PC-9 (cell line): ENCODE data around the gene COL27A1. TPM values are rescaled to one million over a fixed set of nuclear protein-coding genes. Genes with fewer than 3 reads are reported as not detected.

ENCODE experiments used
- BruUV-seq: library from RNA; stranded (reverse); fragments of 400-500 nt; replicated peaks from 2 replicates; lab custom pipeline; 2021; lab: Mats Ljungman, UMichigan
- CTCF ChIA-PET: fragments of 300-600 bp; sonication (Branson Sonifier 250); formaldehyde crosslinking; loops from one replicate; lab custom pipeline; 2022; ENCODE audit warnings: antibody characterized with exemption; lab: Charles Lee
- POLR2A ChIA-PET: fragments of 300-600 bp; sonication (Branson Sonifier 250); formaldehyde crosslinking; loops from one replicate; lab custom pipeline; 2022; ENCODE audit warnings: antibody characterized with exemption; ENCODE audit not compliant: unreplicated experiment; lab: Charles Lee
- DNase-seq, 2 experiments: peaks; one replicate each; pipeline versions ENCODE4 v3.0.0 to v3.0.0-alpha.2; 2015 to 2022; ENCODE audit warnings: mixed read lengths in 1 of 2
- H2AFZ ChIP-seq: fragments of 200-600 bp; sonication (generic); 2 replicates; pipeline ENCODE4 v1.8.1; 2017; ENCODE audit warnings: antibody characterized with exemption
- H3F3A ChIP-seq: fragments of 200-600 bp; sonication (generic); 2 replicates; pipeline ENCODE4 v1.8.1; 2017; ENCODE audit warnings: antibody characterized with exemption, mild to moderate bottlenecking, low read depth; ENCODE audit not compliant: insufficient read depth
- H3K27ac ChIP-seq: fragments of 200-600 bp; sonication (generic); 2 replicates; pipeline ENCODE4 v1.6.1; 2016; ENCODE audit warnings: mixed run types
- H3K27me3 ChIP-seq: fragments of 200-600 bp; sonication (generic); 2 replicates; pipeline ENCODE4 v1.6.1; 2016; ENCODE audit warnings: low read depth, mixed run types; ENCODE audit not compliant: insufficient read depth
- H3K36me3 ChIP-seq: fragments of 200-600 bp; sonication (generic); 2 replicates; pipeline ENCODE4 v1.6.1; 2016; ENCODE audit warnings: low read depth, mixed run types
- H3K4me1 ChIP-seq: fragments of 200-600 bp; sonication (generic); replicated peaks from 2 replicates; pipeline ENCODE4 v1.6.1; 2016; ENCODE audit warnings: mixed run types; ENCODE audit not compliant: insufficient read depth
- H3K4me2 ChIP-seq: fragments of 200-600 bp; sonication (generic); 2 replicates; pipeline ENCODE4 v1.6.1; 2017; ENCODE audit warnings: mixed run types
- H3K4me3 ChIP-seq: fragments of 200-600 bp; sonication (generic); 2 replicates; pipeline ENCODE4 v1.6.1; 2016; ENCODE audit warnings: mixed run types
- H3K79me2 ChIP-seq: fragments of 200-600 bp; sonication (generic); 2 replicates; pipeline ENCODE4 v1.6.1; 2017; ENCODE audit warnings: low read depth, mixed run types
- H3K9me2 ChIP-seq: fragments of 200-600 bp; sonication (generic); 2 replicates; pipeline ENCODE4 v1.8.1; 2017; ENCODE audit warnings: mild to moderate bottlenecking; ENCODE audit not compliant: insufficient read depth
- H3K9me3 ChIP-seq: fragments of 200-600 bp; sonication (generic); 2 replicates; pipeline ENCODE4 v1.8.1; 2016; ENCODE audit warnings: low read depth; ENCODE audit not compliant: insufficient read depth
- H4K20me1 ChIP-seq: fragments of 200-600 bp; sonication (generic); 2 replicates; pipeline ENCODE4 v1.8.1; 2017; ENCODE audit not compliant: insufficient read depth
- CTCF ChIP-seq: fragments of 200-600 bp; sonication (generic); conservative IDR thresholded peaks from 2 replicates; pipeline ENCODE4 v1.6.1; 2017; ENCODE audit warnings: mixed run types, antibody characterized with exemption, mild to moderate bottlenecking, moderate library complexity
- EZH2 ChIP-seq: fragments of 200-600 bp; sonication (generic); IDR thresholded peaks from 2 replicates; pipeline ENCODE4 v1.8.0; 2017; ENCODE audit warnings: antibody characterized with exemption, low read depth
- intact Hi-C: fragments of 100-400 bp; cut with micrococcal nuclease; formaldehyde crosslinking; loops from one replicate; pipeline ENCODE4 v1.10.0; 2022; ENCODE audit not compliant: unreplicated experiment
- total RNA-seq: library from RNA; stranded (reverse); gene quantifications from 2 replicates; pipeline ENCODE4 v1.2.3, GENCODE V29; 2021

The COL27A1 gene
- total RNA-seq, 1 experiment from 2014 or later = 0.39 TPM

GRCh38 chr9:114304416-114305188 is 149.3 kb downstream of the COL27A1 start:
- no TSS peak for BruUV-seq
- H3K4me1 ChIP-seq = no peaks in the 10 kb centered on the region
- H3K27me3 ChIP-seq = 0 out of 2 replicates have a peak, but pooled peaks cover 8% of the 10 kb centered on the region
- no peaks in the 10 kb centered on the region for H3K9me2 ChIP-seq
- CTCF ChIA-PET = interaction anchor here (1.4 kb wide), 1 partner anchor 223 kb away, joined by 4 read pairs; no protein-coding TSS in a partner anchor
- no peaks in the 10 kb centered on the region for H4K20me1 ChIP-seq
- no peak overlapping the region for H2AFZ ChIP-seq
- H3F3A ChIP-seq = no peaks in the 10 kb centered on the region
- POLR2A ChIA-PET = interaction anchor here (0.6 kb wide), 1 partner anchor 587 kb away, joined by 5 read pairs; no protein-coding TSS in a partner anchor
- no peaks in the 10 kb centered on the region for H3K79me2 ChIP-seq
- no peak overlapping the region for H3K4me3 ChIP-seq
- intact Hi-C loops = loop anchor here (1.0 kb wide), 2 partner anchors 149 to 196 kb away; partner anchors contain the start of gene COL27A1
- DNase-seq = no peak
- H3K4me2 ChIP-seq = no peak overlapping the region
- TF ChIP-seq EZH2 (no peak), CTCF (no peak)
- H3K27ac ChIP-seq = no peak overlapping the region
- no peaks in the 10 kb centered on the region for H3K9me3 ChIP-seq
- no peaks in the 10 kb centered on the region for H3K36me3 ChIP-seq

- no peak overlapping the region for H3K4me3 ChIP-seq
- H3K4me1 ChIP-seq = no peaks in the 10 kb centered on the region
- H3K36me3 ChIP-seq = no peaks in the 10 kb centered on the region
- no peaks in the 10 kb centered on the region for H4K20me1 ChIP-seq
- H3K79me2 ChIP-seq = no peaks in the 10 kb centered on the region
- no peaks in the 10 kb centered on the region for H3F3A ChIP-seq
- BruUV-seq = no TSS peak
- H3K27me3 ChIP-seq = 0 out of 2 replicates have a peak, but pooled peaks cover 4% of the 10 kb centered on the region
- H3K9me2 ChIP-seq = no peaks in the 10 kb centered on the region
- intact Hi-C loops = no loop called here
- DNase-seq = no peak
- H3K27ac ChIP-seq = no peak overlapping the region
- no peaks in the 10 kb centered on the region for H3K9me3 ChIP-seq
- POLR2A ChIA-PET = no interaction called here
- TF ChIP-seq CTCF (no peak), EZH2 (no peak)
- H3K4me2 ChIP-seq = no peak overlapping the region
- no peak overlapping the region for H2AFZ ChIP-seq
- CTCF ChIA-PET = no interaction called here
Observed at GRCh38 chr9:114307899-114308267, 152.5 kb downstream of the COL27A1 start.

GRCh38 chr9:114308361-114308950 is 153.1 kb downstream of the COL27A1 start:
- intact Hi-C loops = no loop called here
- H3K9me2 ChIP-seq = no peaks in the 10 kb centered on the region
- no peak overlapping the region for H2AFZ ChIP-seq
- H3K27ac ChIP-seq = no peak overlapping the region
- no peaks in the 10 kb centered on the region for H3K79me2 ChIP-seq
- H3F3A ChIP-seq = no peaks in the 10 kb centered on the region
- H4K20me1 ChIP-seq = no peaks in the 10 kb centered on the region
- H3K4me2 ChIP-seq = no peak overlapping the region
- H3K36me3 ChIP-seq = no peaks in the 10 kb centered on the region
- H3K4me3 ChIP-seq = no peak overlapping the region
- DNase-seq = no peak
- POLR2A ChIA-PET = no interaction called here
- no peaks in the 10 kb centered on the region for H3K4me1 ChIP-seq
- no peaks in the 10 kb centered on the region for H3K9me3 ChIP-seq
- H3K27me3 ChIP-seq = 0 out of 2 replicates have a peak, but pooled peaks cover 4% of the 10 kb centered on the region
- CTCF ChIA-PET = no interaction called here
- TF ChIP-seq EZH2 (no peak), CTCF (no peak)
- no TSS peak for BruUV-seq
